Keratinocyte (primary cell): ENCODE measurements around the gene MCTS1. TPM values are rescaled to one million over a fixed set of nuclear protein-coding genes. Genes with fewer than 3 reads are reported as not detected.
"Not testable (repeated sequence)": the region's sequence is repeated elsewhere in the genome, so short reads cannot be mapped to it uniquely, and the experiment has no call there.

Experiments used
- DNase-seq: peaks from one replicate; pipeline ENCODE4 v3.0.0-alpha.2; 2011; ENCODE audit warnings: low read depth, missing footprints, low spot score
- FAIRE-seq: peaks from 2 replicates; lab custom pipeline; 2011; peaks lifted over from hg19 to GRCh38; lab: Jason Lieb, UNC
- H2AFZ ChIP-seq: 2 replicates; pipeline ENCODE4 v1.6.0; 2012; ENCODE audit warnings: low read length, control low read depth, inconsistent platforms; ENCODE audit not compliant: control insufficient read depth
- H3K27ac ChIP-seq: 2 replicates; pipeline ENCODE4 v1.5.1; 2011; ENCODE audit warnings: low read length; ENCODE audit not compliant: control insufficient read depth, insufficient read depth
- H3K27me3 ChIP-seq: 3 replicates; pipeline ENCODE4 v1.6.0; 2011; ENCODE audit warnings: low read length; ENCODE audit not compliant: control insufficient read depth, insufficient read depth; ENCODE audit errors: extremely low read depth
- H3K36me3 ChIP-seq, 2 experiments: 2 replicates in 1 of 2; 3 replicates in 1 of 2; pipeline ENCODE4 v1.5.1; 2011; ENCODE audit warnings: low read length in 2 of 2, mild to moderate bottlenecking in 1 of 2; ENCODE audit not compliant: control insufficient read depth in 2 of 2, insufficient read depth in 2 of 2; ENCODE audit errors: extremely low read depth in 1 of 2
- H3K4me1 ChIP-seq: 3 replicates; pipeline ENCODE4 v1.5.1; 2011; ENCODE audit warnings: low read length; ENCODE audit not compliant: control insufficient read depth, insufficient read depth; ENCODE audit errors: extremely low read depth
- H3K4me2 ChIP-seq: 3 replicates; pipeline ENCODE4 v1.6.0; 2011; ENCODE audit warnings: low read depth, low read length; ENCODE audit not compliant: control insufficient read depth, insufficient read depth; ENCODE audit errors: extremely low read depth
- H3K4me3 ChIP-seq, 3 experiments: fragments of 200-600 bp in 1 of 3; sonication (generic) in 1 of 3; 2 replicates in 2 of 3; 3 replicates in 1 of 3; pipeline ENCODE4 v1.5.1; 2011 to 2016; ENCODE audit warnings: low read length in 3 of 3, mild to moderate bottlenecking in 3 of 3, control low read depth in 2 of 3, inconsistent platforms in 1 of 3, low read depth in 1 of 3, mixed read lengths in 1 of 3, mixed run types in 1 of 3, moderate library complexity in 1 of 3; ENCODE audit not compliant: control insufficient read depth in 2 of 3, insufficient read depth in 2 of 3; ENCODE audit errors: extremely low read depth in 1 of 3
- H3K79me2 ChIP-seq: 2 replicates; pipeline ENCODE4 v1.6.0; 2012; ENCODE audit warnings: low read length; ENCODE audit not compliant: control insufficient read depth, insufficient read depth
- H3K9ac ChIP-seq: 3 replicates; pipeline ENCODE4 v1.6.0; 2011; ENCODE audit warnings: low read length; ENCODE audit not compliant: control insufficient read depth, insufficient read depth; ENCODE audit errors: extremely low read depth
- H3K9me1 ChIP-seq: 3 replicates; pipeline ENCODE4 v1.6.0; 2011; ENCODE audit warnings: low read length; ENCODE audit not compliant: control insufficient read depth, insufficient read depth; ENCODE audit errors: extremely low read depth
- H3K9me3 ChIP-seq: 2 replicates; pipeline ENCODE4 v1.5.1; 2012; ENCODE audit warnings: low read depth, low read length; ENCODE audit not compliant: control insufficient read depth
- H4K20me1 ChIP-seq: 3 replicates; pipeline ENCODE4 v1.6.0; 2011; ENCODE audit warnings: low read length; ENCODE audit not compliant: control insufficient read depth, insufficient read depth; ENCODE audit errors: extremely low read depth
- EZH2 ChIP-seq: IDR thresholded peaks from one replicate; pipeline ENCODE4 v1.6.1; 2012; ENCODE audit warnings: inconsistent platforms, mild to moderate bottlenecking, low read length, moderate library complexity
- dilution Hi-C: fragments of 300-500 bp; cut with MboI; formaldehyde crosslinking; loops from one replicate; pipeline ENCODE4 v1.7.0; 2020; ENCODE audit warnings: low sequenced_read_pairs; ENCODE audit not compliant: extremely low pct_ligation_motif_present
- polyA plus RNA-seq, 5 experiments: library from polyadenylated mRNA; depleted of rRNA in 3 of 5; stranded (reverse) in 3 of 5; stranded (forward) in 1 of 5; unstranded in 1 of 5; fragments of >200 nt; gene quantifications; 1 replicate in 1 of 5; 2 replicates in 3 of 5; 3 replicates in 1 of 5; pipeline versions ENCODE4 v1.2.1 to v1.2.3, GENCODE V29; 2011 to 2012; ENCODE audit warnings: missing spikeins in 2 of 5, low read depth in 1 of 5, low replicate concordance in 1 of 5
- TF ChIP-seq, protein P1 (sequence below), 3 experiments: IDR thresholded peaks in 1 of 3; conservative IDR thresholded peaks in 1 of 3; optimal IDR thresholded peaks in 1 of 3; 2 replicates in 2 of 3; 3 replicates in 1 of 3; pipeline versions ENCODE3 to v1.5.1; 2011; ENCODE audit warnings: low read length in 3 of 3, mild to moderate bottlenecking in 3 of 3, moderate library complexity in 2 of 3, control low read depth in 1 of 3, inconsistent platforms in 1 of 3; ENCODE audit not compliant: insufficient read depth in 2 of 3; ENCODE audit errors: extremely low read depth in 1 of 3

MCTS1 gene
- polyA plus RNA-seq, 1 donor (not counting 4 experiments of a cell fraction or from before 2014, with no cell fraction given) = 97.7 TPM

DNA sequence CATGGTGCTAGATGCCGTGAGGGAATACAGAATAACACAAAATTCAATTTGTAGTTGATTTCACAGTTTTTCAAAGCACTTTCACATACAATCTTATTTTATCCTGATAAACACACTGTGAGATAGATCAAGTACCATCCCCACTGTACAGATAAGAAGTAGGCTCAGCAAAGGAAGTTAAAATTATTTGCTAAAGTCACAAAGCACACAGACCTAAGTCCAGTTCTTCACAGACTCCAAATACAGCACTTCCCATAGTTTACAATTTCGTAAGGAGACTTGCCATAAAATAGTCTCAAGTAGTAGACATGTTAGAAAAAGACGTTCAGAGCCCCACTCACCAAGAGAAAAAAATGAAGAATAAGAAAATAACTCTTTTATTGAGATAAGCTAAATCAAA is 35.3 kb upstream of the MCTS1 start:
- FAIRE-seq = no peak

DNA sequence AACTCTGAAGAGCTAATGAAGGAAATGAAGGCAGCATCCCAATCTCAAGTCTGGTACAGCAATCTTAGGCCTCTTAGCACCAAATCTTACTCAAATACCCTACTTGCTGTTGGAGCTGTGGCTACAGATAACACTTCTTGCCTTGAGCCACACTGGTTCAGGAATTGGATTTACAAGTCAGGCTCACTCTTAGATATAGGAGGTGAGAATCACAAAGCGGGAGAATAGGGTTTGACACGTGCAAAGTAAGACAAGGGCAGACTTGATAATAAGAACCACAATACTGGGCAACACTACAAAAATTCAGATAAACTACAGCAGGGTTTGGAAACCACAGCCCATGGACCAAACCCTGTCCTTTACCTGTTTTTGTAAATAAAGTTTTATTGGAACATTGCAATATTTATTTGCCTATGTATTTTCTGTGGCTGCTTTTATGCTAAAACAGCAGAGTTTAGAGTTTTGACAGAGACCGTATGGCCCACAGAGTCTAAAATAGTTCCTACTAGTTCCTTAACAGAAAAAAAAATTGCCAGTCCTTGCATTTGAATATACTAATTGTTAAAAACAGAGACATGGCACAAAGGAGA is 33.8 kb upstream of the MCTS1 start:
- no peak for FAIRE-seq
- H2AFZ ChIP-seq = no peak overlapping the region

More for the DNA sequence above, 35.3 kb upstream of the MCTS1 start:
- no peak for DNase-seq
- no peaks in the 10 kb centered on the region for H3K36me3 ChIP-seq
- H3K9me3 ChIP-seq = no peaks in the 10 kb centered on the region
- no peak overlapping the region for H2AFZ ChIP-seq
- peaks cover 3% of the 10 kb centered on the region for H3K4me1 ChIP-seq
- no peaks in the 10 kb centered on the region for H3K79me2 ChIP-seq
- no peaks in the 10 kb centered on the region for H4K20me1 ChIP-seq
- H3K9ac ChIP-seq = no peak overlapping the region
- H3K27me3 ChIP-seq = no peaks in the 10 kb centered on the region
- no peak overlapping the region for H3K4me3 ChIP-seq
- no peak overlapping the region for H3K27ac ChIP-seq
- no peaks in the 10 kb centered on the region for H3K9me1 ChIP-seq
- no peak for TF ChIP-seq EZH2
- TF ChIP-seq, protein P1, sequence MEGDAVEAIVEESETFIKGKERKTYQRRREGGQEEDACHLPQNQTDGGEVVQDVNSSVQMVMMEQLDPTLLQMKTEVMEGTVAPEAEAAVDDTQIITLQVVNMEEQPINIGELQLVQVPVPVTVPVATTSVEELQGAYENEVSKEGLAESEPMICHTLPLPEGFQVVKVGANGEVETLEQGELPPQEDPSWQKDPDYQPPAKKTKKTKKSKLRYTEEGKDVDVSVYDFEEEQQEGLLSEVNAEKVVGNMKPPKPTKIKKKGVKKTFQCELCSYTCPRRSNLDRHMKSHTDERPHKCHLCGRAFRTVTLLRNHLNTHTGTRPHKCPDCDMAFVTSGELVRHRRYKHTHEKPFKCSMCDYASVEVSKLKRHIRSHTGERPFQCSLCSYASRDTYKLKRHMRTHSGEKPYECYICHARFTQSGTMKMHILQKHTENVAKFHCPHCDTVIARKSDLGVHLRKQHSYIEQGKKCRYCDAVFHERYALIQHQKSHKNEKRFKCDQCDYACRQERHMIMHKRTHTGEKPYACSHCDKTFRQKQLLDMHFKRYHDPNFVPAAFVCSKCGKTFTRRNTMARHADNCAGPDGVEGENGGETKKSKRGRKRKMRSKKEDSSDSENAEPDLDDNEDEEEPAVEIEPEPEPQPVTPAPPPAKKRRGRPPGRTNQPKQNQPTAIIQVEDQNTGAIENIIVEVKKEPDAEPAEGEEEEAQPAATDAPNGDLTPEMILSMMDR (optimal IDR thresholded peaks at IDR 0.05 in 1 of 3, IDR thresholded peaks at IDR 0.05 in 1 of 3, conservative IDR thresholded peaks at IDR 0.05 in 1 of 3; ENCODE audit: extremely low read depth in 1 of 3, insufficient read depth in 2 of 3, low read length in 3 of 3) = no peak
- H3K4me2 ChIP-seq = no peak overlapping the region
- dilution Hi-C loops = no loop called here

DNA sequence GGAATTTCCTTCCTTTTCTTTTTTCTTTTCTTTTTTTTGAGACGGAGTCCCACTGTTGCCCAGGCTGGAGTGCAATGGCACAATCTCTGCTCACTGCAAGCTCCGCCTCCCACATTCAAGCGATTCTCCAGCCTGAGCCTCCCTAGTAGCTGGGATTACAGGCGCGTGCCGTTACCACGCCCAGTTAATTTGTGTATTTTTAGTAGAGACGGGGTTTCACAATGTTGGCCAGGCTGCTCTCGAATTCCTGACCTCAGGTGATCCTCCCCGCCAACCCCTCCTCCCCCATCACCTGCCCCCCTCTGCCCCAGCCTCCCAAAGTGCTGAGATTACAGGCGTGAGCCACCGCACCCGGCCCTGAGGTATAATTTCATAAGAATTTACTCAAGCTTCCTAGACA is 30.1 kb upstream of the MCTS1 start:
- dilution Hi-C loops, H3K79me2 ChIP-seq, DNase-seq, H3K4me1 ChIP-seq, H3K9me3 ChIP-seq, H2AFZ ChIP-seq, H3K27me3 ChIP-seq, H3K27ac ChIP-seq, H3K4me2 ChIP-seq, H3K36me3 ChIP-seq, H3K4me3 ChIP-seq, H3K9me1 ChIP-seq, FAIRE-seq, H3K9ac ChIP-seq, H4K20me1 ChIP-seq: not testable (repeated sequence)

More for the DNA sequence above, 33.8 kb upstream of the MCTS1 start:
- no peak for DNase-seq
- Histone ChIP-seq H3K4me2 (no peak overlapping the region), H3K79me2 (no peaks in the 10 kb centered on the region), H3K9me3 (no peaks in the 10 kb centered on the region), H3K27ac (no peak overlapping the region), H3K4me1 (peaks cover 3% of the 10 kb centered on the region), H4K20me1 (no peaks in the 10 kb centered on the region), H3K4me3 (no peak overlapping the region), H3K36me3 (no peaks in the 10 kb centered on the region), H3K9ac (no peak overlapping the region), H3K9me1 (no peaks in the 10 kb centered on the region), H3K27me3 (no peaks in the 10 kb centered on the region)
- TF ChIP-seq, protein P1 (optimal IDR thresholded peaks at IDR 0.05 in 1 of 3, IDR thresholded peaks at IDR 0.05 in 1 of 3, conservative IDR thresholded peaks at IDR 0.05 in 1 of 3; ENCODE audit: extremely low read depth in 1 of 3, insufficient read depth in 2 of 3, low read length in 3 of 3) = no peak
- TF ChIP-seq EZH2 = no peak
- dilution Hi-C loops = no loop called here
